ENCODE measurements around the gene BTBD10. TPM values are rescaled to one million over a fixed set of nuclear protein-coding genes. Genes with fewer than 3 reads are reported as not detected.

The BTBD10 gene
- total and polyA plus RNA-seq, 7 donors: 18.9 to 77.8 (median 43.3) TPM

- Histone ChIP-seq H3K27ac (no peak overlapping the region), H3K9me3 (no peaks in the 10 kb centered on the region), H3K4me3 (no peak overlapping the region), H3K4me1 (no peaks in the 10 kb centered on the region), H3K36me3 (no peaks in the 10 kb centered on the region), H3K27me3 (no peaks in the 10 kb centered on the region)
- no peak for DNase-seq
- 72 to 81% methylated on average over 3 of the region's 3 CpGs for WGBS, 2 donors
- TF ChIP-seq EP300 (IDR thresholded peaks at IDR 0.05) (no peak), POLR2AphosphoS5 (IDR thresholded peaks at IDR 0.05) (no peak), POLR2A (IDR thresholded peaks at IDR 0.05) (no peak), CTCF (IDR thresholded peaks at IDR 0.05) (no peak)
- intact Hi-C loops (cut with DNase I): no loop called here
Measured at GRCh38 chr11:13475091-13475490, 12.1 kb upstream of the BTBD10 start.

GRCh38 chr11:13473013-13473722 is 10.1 kb upstream of the BTBD10 start:
- no peak overlapping the region for H3K4me3 ChIP-seq
- 84 to 91% methylated on average over 3 of the region's 3 CpGs for WGBS, 2 donors
- no peaks in the 10 kb centered on the region for H3K9me3 ChIP-seq
- DNase-seq: no peak
- no peaks in the 10 kb centered on the region for H3K4me1 ChIP-seq
- no peak for TF ChIP-seq EP300 (IDR thresholded peaks at IDR 0.05)
- TF ChIP-seq CTCF (IDR thresholded peaks at IDR 0.05): no peak
- TF ChIP-seq POLR2AphosphoS5 (IDR thresholded peaks at IDR 0.05): no peak
- no peak for TF ChIP-seq POLR2A (IDR thresholded peaks at IDR 0.05)
- no peaks in the 10 kb centered on the region for H3K36me3 ChIP-seq
- H3K27me3 ChIP-seq: no peaks in the 10 kb centered on the region
- H3K27ac ChIP-seq: no peak overlapping the region
- intact Hi-C loops (cut with DNase I): no loop called here

- Histone ChIP-seq H3K27ac (no peak overlapping the region), H3K4me3 (no peak overlapping the region), H3K4me1 (peaks cover 0 to 6% (median 3%) of the 10 kb centered on the region in 4 donors), H3K9me3 (no peaks in the 10 kb centered on the region), H3K36me3 (no peaks in the 10 kb centered on the region), H3K27me3 (no peaks in the 10 kb centered on the region)
- TF ChIP-seq POLR2A (IDR thresholded peaks at IDR 0.05): no peak
- TF ChIP-seq POLR2AphosphoS5 (IDR thresholded peaks at IDR 0.05): no peak
- no peak for TF ChIP-seq EP300 (IDR thresholded peaks at IDR 0.05)
- no peak for TF ChIP-seq CTCF (IDR thresholded peaks at IDR 0.05)
- intact Hi-C loops (cut with DNase I): loop anchor here (5.0 to 10.0 kb wide), 4 partner anchors 134 to 506 kb away; partner anchors contain the start of gene BMAL1
- WGBS, 2 donors: 26 to 48% methylated on average over 5 of the region's 5 CpGs
- no peak for DNase-seq
Measured at GRCh38 chr11:13468750-13469149, 5.7 kb upstream of the BTBD10 start.

GRCh38 chr11:13465909-13466371 is 2.9 kb upstream of the BTBD10 start:
- WGBS, 2 donors: 2 to 13% methylated on average over 6 of the region's 6 CpGs
- intact Hi-C loops (cut with DNase I): loop anchor here (5.0 to 10.0 kb wide), 4 partner anchors 131 to 504 kb away; partner anchors contain the start of gene BMAL1
- TF ChIP-seq POLR2A (IDR thresholded peaks at IDR 0.05) (no peak), POLR2AphosphoS5 (IDR thresholded peaks at IDR 0.05) (no peak), CTCF (IDR thresholded peaks at IDR 0.05) (peak in 3 of 4 experiments; percentile 27 to 41 (median 30))

More at GRCh38 chr11:13465909-13466371, 2.9 kb upstream of the BTBD10 start:
- DNase-seq: no peak
- Histone ChIP-seq H3K27ac (no peak overlapping the region), H3K4me1 (peaks cover 0 to 21% (median 14%) of the 10 kb centered on the region in 4 donors), H3K9me3 (no peaks in the 10 kb centered on the region), H3K4me3 (no peak overlapping the region), H3K27me3 (no peaks in the 10 kb centered on the region), H3K36me3 (no peaks in the 10 kb centered on the region)
